HepG2 (cell line): ENCODE data around the gene CD80. TPM values are rescaled to one million over a fixed set of nuclear protein-coding genes. Genes with fewer than 3 reads are reported as not detected.

ENCODE experiments used
- ATAC-seq: fragments of 200-7000 bp; cut with Tn5 transposase; 3 replicates; pipeline ENCODE4 v1.9.1; 2020; ENCODE audit warnings: mild to moderate bottlenecking, moderate library complexity
- BruUV-seq: library from RNA; stranded (reverse); fragments of 400-500 nt; replicated peaks from 2 replicates; lab custom pipeline; 2021; lab: Mats Ljungman, UMichigan
- CTCF ChIA-PET: fragments of 300-600 bp; formaldehyde crosslinking; extraction: SDS; loops from one replicate; lab custom pipeline; 2021; ENCODE audit warnings: low total read pairs, inconsistent platforms, low intra/inter-chr PET ratio; lab: Yijun Ruan, JAX
- POLR2A ChIA-PET: fragments of 350-600 bp; sonication (Branson Sonifier 250); formaldehyde crosslinking; loops from one replicate; lab custom pipeline; 2020; ENCODE audit warnings: antibody characterized with exemption, inconsistent platforms; lab: Yijun Ruan, JAX
- DNase-seq: peaks from one replicate; pipeline ENCODE4 v3.0.0-alpha.2; 2015; ENCODE audit warnings: low spot score
- FAIRE-seq: peaks from 3 replicates; lab custom pipeline; 2011; peaks lifted over from hg19 to GRCh38; lab: Jason Lieb, UNC
- H2AFZ ChIP-seq: one replicate; pipeline ENCODE4 v1.6.1; 2011; ENCODE audit warnings: low read length, inconsistent platforms
- H3K27ac ChIP-seq: fragments of 300-600 bp; 3 replicates; pipeline ENCODE4 v1.8.0; 2011; ENCODE audit warnings: mixed run types, mild to moderate bottlenecking, mixed read lengths, low read length, inconsistent platforms; ENCODE audit not compliant: insufficient read depth; ENCODE audit errors: extremely low read length
- H3K27me3 ChIP-seq, 2 experiments: fragments of 200-600 bp in 1 of 2; 2 replicates in 1 of 2; 3 replicates in 1 of 2; pipeline versions ENCODE4 v1.6.0 to v1.8.0; 2011; ENCODE audit warnings: low read length in 2 of 2, mild to moderate bottlenecking in 2 of 2, moderate library complexity in 2 of 2, inconsistent platforms in 1 of 2; ENCODE audit not compliant: insufficient read depth in 2 of 2, control insufficient read depth in 1 of 2
- H3K36me3 ChIP-seq, 2 experiments: fragments of 200-600 bp in 1 of 2; replicated peaks in 1 of 2; 2 replicates in 1 of 2; 3 replicates in 1 of 2; pipeline versions ENCODE4 v1.5.1 to v1.8.0; 2011; ENCODE audit warnings: low read length in 2 of 2, inconsistent platforms in 1 of 2; ENCODE audit not compliant: insufficient read depth in 2 of 2, control insufficient read depth in 1 of 2
- H3K4me1 ChIP-seq: 2 replicates; pipeline ENCODE4 v1.5.1; 2012; ENCODE audit warnings: low read length, inconsistent platforms; ENCODE audit not compliant: insufficient read depth
- H3K4me2 ChIP-seq: 2 replicates; pipeline ENCODE4 v1.6.0; 2011; ENCODE audit warnings: low read depth, low read length, inconsistent platforms
- H3K4me3 ChIP-seq, 3 experiments: fragments of 200-600 bp in 1 of 3; sonication (generic), shearing (Covaris generic) in 1 of 3; replicated peaks in 1 of 3; 2 replicates each; pipeline ENCODE4 v1.5.1; 2011 to 2016; ENCODE audit warnings: low read length in 3 of 3, inconsistent platforms in 2 of 3, low read depth in 2 of 3, mild to moderate bottlenecking in 2 of 3, control low read depth in 1 of 3, mixed read lengths in 1 of 3; ENCODE audit not compliant: insufficient read depth in 1 of 3
- H3K79me2 ChIP-seq: one replicate; pipeline ENCODE4 v1.6.1; 2011; ENCODE audit warnings: low read length, inconsistent platforms; ENCODE audit not compliant: insufficient read depth
- H3K9ac ChIP-seq: 2 replicates; pipeline ENCODE4 v1.6.0; 2011; ENCODE audit warnings: mild to moderate bottlenecking, low read depth, low read length, inconsistent platforms; ENCODE audit not compliant: insufficient read depth
- H3K9me3 ChIP-seq: 2 replicates; pipeline ENCODE4 v1.5.1; 2012; ENCODE audit warnings: mild to moderate bottlenecking, low read length
- H4K20me1 ChIP-seq: 2 replicates; pipeline ENCODE4 v1.6.0; 2011; ENCODE audit warnings: inconsistent platforms, mild to moderate bottlenecking, low read length, moderate library complexity; ENCODE audit not compliant: insufficient read depth
- CBX2 ChIP-seq, 2 experiments: fragments of 200-600 bp in 1 of 2; sonication (generic); formaldehyde crosslinking in 1 of 2; IDR thresholded peaks; 2 replicates each; pipeline versions ENCODE4 v1.7.0 to v1.8.1; 2018 to 2022; ENCODE audit warnings: low read depth in 2 of 2, low read length in 1 of 2, mild to moderate bottlenecking in 1 of 2, missing genetic modification reagents in 1 of 2
- CTCF ChIP-seq: sonication (generic); formaldehyde crosslinking; IDR thresholded peaks from 2 replicates; pipeline ENCODE4 v1.5.0; 2020; ENCODE audit warnings: mild to moderate bottlenecking, missing genetic modification reagents, moderate library complexity
- GLMP ChIP-seq: sonication (generic); formaldehyde crosslinking; IDR thresholded peaks from 2 replicates; pipeline ENCODE4 v1.9.0; 2021; ENCODE audit warnings: missing genetic modification reagents, mild to moderate bottlenecking, borderline replicate concordance
- PATZ1 ChIP-seq: sonication (generic); formaldehyde crosslinking; IDR thresholded peaks from 2 replicates; pipeline ENCODE4 v1.4.0; 2020; ENCODE audit warnings: missing genetic modification reagents
- RAD21 ChIP-seq: fragments of 450-650 bp; formaldehyde crosslinking; IDR thresholded peaks from 2 replicates; pipeline ENCODE4 v1.5.0; 2020; ENCODE audit warnings: mild to moderate bottlenecking
- STAG1 ChIP-seq: sonication (generic); formaldehyde crosslinking; IDR thresholded peaks from 2 replicates; pipeline ENCODE4 v1.4.0; 2020; ENCODE audit warnings: missing genetic modification reagents
- ZNF263 ChIP-seq: sonication (generic); formaldehyde crosslinking; IDR thresholded peaks from 2 replicates; pipeline ENCODE4 v1.4.0; 2020; ENCODE audit warnings: missing genetic modification reagents
- ZNF451 ChIP-seq: sonication (generic); formaldehyde crosslinking; IDR thresholded peaks from 2 replicates; pipeline ENCODE4 v1.5.0; 2020; ENCODE audit warnings: mild to moderate bottlenecking, missing genetic modification reagents
- ZNF574 ChIP-seq: sonication (generic); formaldehyde crosslinking; IDR thresholded peaks from 2 replicates; pipeline ENCODE4 v1.4.0; 2020; ENCODE audit warnings: missing genetic modification reagents
- WGBS: methylation state at CpG from one replicate; pipeline ENCODE4 v1.1.6; 2017; ENCODE audit warnings: low lambda C conversion rate; 5-methylcytosine and 5-hydroxymethylcytosine counted together
- in situ Hi-C: cut with HindIII; loops from 2 replicates; pipeline ENCODE4 v1.10.0; 2017; ENCODE audit warnings: low pct_unique_long_range_greater_than_20kb; ENCODE audit not compliant: extremely low pct_ligation_motif_present
- intact Hi-C: fragments of 100-400 bp; cut with micrococcal nuclease; formaldehyde crosslinking; loops from one replicate; pipeline ENCODE4 v1.10.0; 2022; ENCODE audit not compliant: unreplicated experiment
- polyA plus RNA-seq, 8 experiments: library from polyadenylated mRNA; depleted of rRNA in 3 of 8; stranded (reverse) in 7 of 8; unstranded in 1 of 8; fragments of >200 nt; fragmentation: Illumina TruSeq in 4 of 8; extraction: Trizol in 4 of 8; gene quantifications; 2 replicates each; pipeline versions ENCODE4 v1.2.1 to v1.2.3, GENCODE V29; 2011 to 2016; ENCODE audit warnings: low read depth in 4 of 8, missing spikeins in 1 of 8, mixed read lengths in 1 of 8; ENCODE audit not compliant: insufficient read depth in 1 of 8
- total RNA-seq, 5 experiments: library from RNA; depleted of rRNA; stranded (reverse); fragments of >200 nt; fragmentation: Illumina TruSeq; extraction: Trizol; gene quantifications; 2 replicates each; pipeline ENCODE4 v1.2.3, GENCODE V29; 2016; ENCODE audit warnings: low read depth in 1 of 5

Gene CD80
- total and polyA plus RNA-seq, 2 of the 13 experiments (the other 11 are each of a cell fraction or from before 2014, with no cell fraction given): not detected

GRCh38 chr3:119601154-119601553 lies 41.7 kb upstream of the CD80 start (continued):
- no peak for TF ChIP-seq ZNF451
- TF ChIP-seq, all 625 proteins: peak for 0

GRCh38 chr3:119600732-119601131 lies 41.3 kb upstream of the CD80 start:
- Histone ChIP-seq H3K27ac (no peak overlapping the region), H4K20me1 (no peaks in the 10 kb centered on the region), H3K79me2 (no peaks in the 10 kb centered on the region)
- 0% methylated on average over 3 of the region's 5 CpGs for WGBS
- CTCF ChIA-PET: no interaction called here
- BruUV-seq: no TSS peak
- TF ChIP-seq PATZ1 (CRISPR knock-in tag) (peak; percentile 49; the same call in 1 of the 2 replicates), ZNF574 (CRISPR knock-in tag) (peak; percentile 21; the same call in 1 of the 2 replicates), ZNF263 (CRISPR knock-in tag) (0 out of 2 replicates have a peak, but pooled peaks have one; percentile 28), CBX2 (IDR thresholded peaks at IDR 0.05; ENCODE audit: low read depth, low read length) (no peak), CBX2 (CRISPR knock-in tag; IDR thresholded peaks at IDR 0.05; ENCODE audit: low read depth) (no peak), GLMP (CRISPR knock-in tag) (no peak), STAG1 (peak; percentile 60), CTCF (peak; percentile 72), RAD21 (CRISPR knock-in tag) (peak; percentile 46; the same call in 1 of the 2 replicates)
- TF ChIP-seq, all 625 proteins: peak for 6
- H3K36me3 ChIP-seq: no peaks in the 10 kb centered on the region
- POLR2A ChIA-PET: no interaction called here
- no peak overlapping the region for H3K4me2 ChIP-seq
- ATAC-seq: peak; percentile 93
- no peak overlapping the region; a peak in 1 of 6 replicates for H3K4me3 ChIP-seq
- FAIRE-seq: no peak
- no peaks in the 10 kb centered on the region; a peak in 1 of 5 replicates for H3K27me3 ChIP-seq
- intact Hi-C loops (loop anchor here (1.0 kb wide), 1 partner anchor 81 kb away; no protein-coding TSS in a partner anchor), in situ Hi-C loops (no loop called here)
- H3K9ac ChIP-seq: no peak overlapping the region
- H3K9me3 ChIP-seq: no peaks in the 10 kb centered on the region
- H2AFZ ChIP-seq: no peak overlapping the region
- no peak for DNase-seq
- peaks cover 20% of the 10 kb centered on the region; the same call in 1 of the 2 replicates for H3K4me1 ChIP-seq
